C4-2B (cell line): Measurements from ENCODE around the gene TBX3.

Experiments
- H3K27ac ChIP-seq: fragments of 450-650 bp; 2 replicates; pipeline ENCODE4 v1.5.1; 2017
- ZFX ChIP-seq: fragments of 450-650 bp; IDR thresholded peaks from 2 replicates; pipeline ENCODE4 v1.6.1; 2017
- TF ChIP-seq, protein P1 (sequence below): fragments of 450-650 bp; conservative IDR thresholded peaks from 2 replicates; pipeline ENCODE4 v1.5.1; 2017; ENCODE audit warnings: mild to moderate bottlenecking

The TBX3 gene

DNA sequence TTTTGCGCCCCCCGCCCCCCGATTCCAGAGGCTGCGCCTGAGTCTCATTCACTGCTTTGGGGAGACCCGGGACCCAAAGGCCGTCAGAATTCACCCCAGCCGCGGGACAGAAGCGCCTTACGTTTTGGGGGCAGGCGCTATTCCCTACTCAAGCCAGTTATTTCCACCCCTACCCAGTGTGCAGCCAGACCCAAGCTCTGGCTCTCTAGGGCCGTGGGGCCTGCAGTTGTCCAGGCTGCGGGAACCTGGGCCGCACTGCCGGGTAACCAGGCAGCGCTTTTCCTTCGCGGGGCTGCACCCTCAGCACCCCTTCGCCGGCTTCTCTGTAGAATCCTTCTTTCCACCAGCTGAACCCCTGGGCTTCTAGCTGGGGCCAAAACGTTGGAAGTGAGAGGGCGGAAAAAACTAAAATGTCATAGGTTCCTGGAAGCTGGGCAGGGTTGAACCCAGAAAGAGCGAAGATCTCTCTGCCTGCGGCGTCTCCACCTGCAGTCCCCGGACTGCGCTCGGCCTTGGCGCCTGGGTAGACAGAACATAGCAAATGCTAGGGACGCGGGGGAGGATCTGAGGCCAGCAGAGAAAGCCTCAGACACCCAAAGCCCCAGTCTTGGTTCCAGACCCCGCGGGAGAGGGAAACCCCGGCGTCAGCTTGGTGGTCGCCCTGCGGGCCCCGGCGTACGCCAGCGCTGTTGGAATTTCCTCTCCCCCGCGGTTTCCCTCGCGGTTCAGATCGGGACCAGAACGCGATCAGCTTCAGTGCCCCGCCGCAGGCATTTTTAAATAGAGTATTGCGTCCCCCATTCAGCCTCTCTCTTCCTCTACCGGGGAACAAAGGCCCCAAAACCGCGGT, 18.3 kb downstream of the TBX3 start:
- TF ChIP-seq, protein P1, sequence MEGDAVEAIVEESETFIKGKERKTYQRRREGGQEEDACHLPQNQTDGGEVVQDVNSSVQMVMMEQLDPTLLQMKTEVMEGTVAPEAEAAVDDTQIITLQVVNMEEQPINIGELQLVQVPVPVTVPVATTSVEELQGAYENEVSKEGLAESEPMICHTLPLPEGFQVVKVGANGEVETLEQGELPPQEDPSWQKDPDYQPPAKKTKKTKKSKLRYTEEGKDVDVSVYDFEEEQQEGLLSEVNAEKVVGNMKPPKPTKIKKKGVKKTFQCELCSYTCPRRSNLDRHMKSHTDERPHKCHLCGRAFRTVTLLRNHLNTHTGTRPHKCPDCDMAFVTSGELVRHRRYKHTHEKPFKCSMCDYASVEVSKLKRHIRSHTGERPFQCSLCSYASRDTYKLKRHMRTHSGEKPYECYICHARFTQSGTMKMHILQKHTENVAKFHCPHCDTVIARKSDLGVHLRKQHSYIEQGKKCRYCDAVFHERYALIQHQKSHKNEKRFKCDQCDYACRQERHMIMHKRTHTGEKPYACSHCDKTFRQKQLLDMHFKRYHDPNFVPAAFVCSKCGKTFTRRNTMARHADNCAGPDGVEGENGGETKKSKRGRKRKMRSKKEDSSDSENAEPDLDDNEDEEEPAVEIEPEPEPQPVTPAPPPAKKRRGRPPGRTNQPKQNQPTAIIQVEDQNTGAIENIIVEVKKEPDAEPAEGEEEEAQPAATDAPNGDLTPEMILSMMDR: no peak
- TF ChIP-seq ZFX: no peak

DNA sequence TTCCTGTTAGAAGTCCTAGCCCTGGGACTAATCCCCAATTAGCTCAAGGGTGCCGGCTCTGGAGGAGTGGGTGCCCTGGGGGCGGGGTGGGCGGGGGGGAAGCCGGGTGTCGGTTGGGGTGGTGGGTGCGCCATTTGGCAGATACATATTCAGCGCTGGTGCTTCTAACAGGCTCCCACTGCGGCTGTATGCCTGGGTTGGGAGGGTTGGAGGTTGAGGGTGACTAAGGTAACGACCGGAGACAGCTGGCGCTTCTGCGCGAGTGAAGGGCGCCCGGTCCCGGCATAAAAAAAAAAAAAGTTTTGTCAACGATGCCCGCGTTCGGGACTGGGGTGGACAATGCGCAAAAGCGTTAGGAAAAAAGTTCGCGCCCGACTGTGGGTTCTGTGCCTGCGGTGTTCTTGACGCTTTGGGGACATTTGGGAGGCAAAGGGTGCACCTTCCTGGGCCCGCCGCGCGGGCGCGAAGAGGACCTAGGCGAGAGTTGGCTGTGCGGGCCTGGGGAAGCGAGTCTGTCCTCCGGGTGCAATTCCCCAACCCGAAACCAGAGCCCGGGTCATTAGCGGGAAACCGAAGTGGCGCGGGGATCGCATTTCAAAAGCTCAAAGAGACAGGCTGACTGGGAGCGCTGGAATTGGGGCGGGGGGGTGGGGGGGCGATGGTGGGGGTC, 19.2 kb downstream of the TBX3 start:
- TF ChIP-seq ZFX: no peak
- TF ChIP-seq, protein P1: no peak
- no peak overlapping the region for H3K27ac ChIP-seq

More for the DNA sequence above, 18.3 kb downstream of the TBX3 start:
- H3K27ac ChIP-seq: no peak overlapping the region

DNA sequence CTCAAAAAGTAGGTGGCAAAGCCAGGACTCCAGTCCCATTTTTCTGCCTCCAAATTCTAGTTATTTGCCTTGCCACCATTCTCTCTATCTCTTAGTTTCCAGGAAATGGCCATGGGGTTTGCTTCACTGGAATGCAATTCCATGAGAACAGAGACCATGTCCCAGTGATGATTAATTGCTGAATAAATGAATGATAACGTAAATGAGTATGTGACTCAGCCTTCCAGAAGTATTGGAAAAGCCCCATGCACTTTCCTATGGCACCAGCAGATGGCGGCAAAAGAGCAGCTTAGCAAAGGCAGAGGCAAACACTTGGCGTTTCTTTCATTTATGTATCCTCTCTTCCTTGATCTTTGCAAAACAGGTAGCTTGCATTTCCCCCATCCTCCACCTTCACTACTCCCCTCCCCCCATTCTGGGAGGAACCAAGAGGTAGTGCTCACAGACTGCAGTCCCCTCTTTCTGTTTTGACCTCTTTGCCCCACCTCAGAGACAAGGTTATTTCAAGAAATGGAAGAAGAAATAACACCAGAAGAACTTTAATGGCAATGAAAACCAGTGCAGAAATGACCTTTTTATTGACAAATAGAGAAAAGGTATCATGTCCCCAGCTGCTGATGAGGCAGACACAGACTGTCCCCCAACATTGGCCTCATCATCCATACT, 21.3 kb downstream of the TBX3 start:
- TF ChIP-seq, protein P1: peak; percentile 91
- TF ChIP-seq ZFX: no peak
- H3K27ac ChIP-seq: peak overlapping the region; percentile 14; the same call in 1 of the 2 replicates

DNA sequence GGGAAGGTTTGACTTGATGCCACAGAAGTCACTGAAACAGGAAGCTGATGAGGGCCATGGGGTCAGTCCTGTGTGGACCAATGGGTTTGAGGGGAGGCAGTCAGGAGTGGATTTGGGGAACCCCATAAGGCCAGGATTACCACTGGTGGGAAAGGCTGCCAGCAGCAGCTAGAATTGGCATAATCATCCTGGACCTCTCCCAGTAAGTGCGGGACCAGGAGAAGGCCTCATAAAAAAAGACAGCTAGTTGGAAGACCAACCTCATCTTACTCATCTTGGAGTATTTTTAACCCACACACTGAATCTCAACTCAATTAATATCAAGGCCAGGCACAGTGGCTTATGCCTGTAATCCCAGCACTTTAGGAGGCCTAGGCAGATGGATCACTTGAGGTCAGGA, 22.7 kb downstream of the TBX3 start:
- TF ChIP-seq, protein P1: no peak
- no peak for TF ChIP-seq ZFX
- no peak overlapping the region for H3K27ac ChIP-seq

DNA sequence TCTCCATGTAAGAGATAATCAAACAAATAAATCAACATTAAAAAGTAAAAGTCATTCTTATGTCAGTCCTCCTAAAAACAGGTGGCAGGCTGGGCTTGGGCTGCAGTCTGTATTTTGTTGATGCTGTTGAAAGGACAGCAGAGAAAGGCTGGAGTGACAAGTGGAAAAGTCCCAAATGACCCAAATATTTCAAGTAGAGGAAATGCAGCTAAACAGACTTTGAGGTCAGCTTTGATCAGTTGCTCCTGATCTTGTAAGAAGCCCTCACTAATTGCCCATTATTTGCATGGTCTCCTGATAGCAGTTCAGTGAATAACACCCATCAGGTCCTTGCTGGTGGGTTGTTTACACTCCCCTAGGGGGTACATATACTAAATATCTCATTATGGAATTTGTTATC, 24.9 kb downstream of the TBX3 start:
- no peak for TF ChIP-seq ZFX
- TF ChIP-seq, protein P1: no peak
- H3K27ac ChIP-seq: no peak overlapping the region

DNA sequence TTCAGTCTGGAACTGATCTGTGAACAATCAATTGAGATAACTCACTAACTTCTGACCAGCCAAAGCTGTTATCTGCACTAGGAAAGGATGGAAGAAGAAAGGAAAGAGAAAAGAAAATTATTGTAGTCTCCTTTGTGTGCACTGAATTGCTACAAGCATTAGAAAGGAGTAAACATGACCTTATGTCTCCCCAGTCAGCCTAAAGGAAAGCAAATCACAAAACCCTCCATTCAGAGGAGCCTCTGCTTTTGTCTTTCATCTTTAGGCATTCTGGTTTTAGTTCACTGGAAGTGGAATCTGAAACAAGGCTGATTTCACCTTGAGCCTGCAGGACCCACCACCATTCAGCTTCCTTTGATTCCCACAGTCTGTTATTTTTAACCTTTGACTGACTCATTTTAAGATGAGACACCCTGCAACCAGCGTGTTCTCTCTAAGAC, 26.0 kb downstream of the TBX3 start:
- TF ChIP-seq, protein P1: no peak
- no peak for TF ChIP-seq ZFX
- H3K27ac ChIP-seq: peak overlapping the region; percentile 96

DNA sequence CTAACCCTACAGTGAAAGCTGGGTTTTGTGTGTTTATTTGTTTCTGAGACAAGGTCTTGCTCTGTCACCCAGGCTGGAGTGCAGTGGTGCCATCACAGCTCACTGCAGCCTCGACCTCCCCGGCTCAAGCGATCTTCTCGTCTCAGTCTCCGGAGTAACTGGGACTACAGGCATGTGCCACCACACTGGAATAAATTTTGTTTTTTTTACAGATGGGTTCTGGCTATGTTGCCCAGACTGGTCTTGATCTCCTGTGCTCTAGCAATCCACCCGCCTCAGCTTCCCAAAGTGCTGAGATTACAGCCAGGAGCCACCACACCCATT, 26.4 kb downstream of the TBX3 start:
- TF ChIP-seq, protein P1: no peak
- no peak for TF ChIP-seq ZFX
- H3K27ac ChIP-seq: peak overlapping the region; percentile 96
